ENCODE measurements around the gene LGSN. TPM values are rescaled to one million over a fixed set of nuclear protein-coding genes. Genes with fewer than 3 reads are reported as not detected.

LGSN gene
- total and polyA plus RNA-seq, 2 of the 13 experiments (the other 11 are each of a cell fraction or from before 2014, with no cell fraction given): 0.13 to 0.63 TPM

DNA sequence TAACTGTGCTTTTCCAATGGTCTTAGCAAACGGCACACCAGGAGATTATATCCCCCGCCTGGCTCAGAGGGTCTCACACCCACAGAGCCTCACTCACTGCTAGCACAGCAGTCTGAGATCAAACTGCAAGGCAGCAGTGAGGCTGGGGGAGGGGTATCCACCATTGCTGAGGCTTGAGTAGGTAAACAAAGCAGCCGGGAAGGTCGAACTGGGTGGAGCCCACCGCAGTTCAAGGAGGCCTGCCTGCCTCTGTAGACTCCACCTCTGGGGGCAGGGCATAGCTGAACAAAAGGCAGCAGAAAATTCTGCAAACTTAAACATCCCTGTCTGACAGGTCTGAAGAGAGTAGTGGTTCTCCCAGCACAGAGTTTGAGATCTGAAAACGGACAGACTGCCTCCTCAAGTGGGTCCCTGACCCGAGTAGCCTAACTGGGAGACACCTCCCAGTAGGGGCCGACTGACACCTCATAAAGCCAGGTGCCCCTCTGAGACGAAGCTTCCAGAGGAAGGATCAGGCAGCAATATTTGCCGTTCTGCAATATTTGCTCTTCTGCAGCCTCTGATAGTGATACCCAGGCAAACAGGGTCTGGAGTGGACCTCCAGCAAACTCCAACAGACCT is 42.8 kb upstream of the LGSN start (continued):
- TF ChIP-seq, protein P1, sequence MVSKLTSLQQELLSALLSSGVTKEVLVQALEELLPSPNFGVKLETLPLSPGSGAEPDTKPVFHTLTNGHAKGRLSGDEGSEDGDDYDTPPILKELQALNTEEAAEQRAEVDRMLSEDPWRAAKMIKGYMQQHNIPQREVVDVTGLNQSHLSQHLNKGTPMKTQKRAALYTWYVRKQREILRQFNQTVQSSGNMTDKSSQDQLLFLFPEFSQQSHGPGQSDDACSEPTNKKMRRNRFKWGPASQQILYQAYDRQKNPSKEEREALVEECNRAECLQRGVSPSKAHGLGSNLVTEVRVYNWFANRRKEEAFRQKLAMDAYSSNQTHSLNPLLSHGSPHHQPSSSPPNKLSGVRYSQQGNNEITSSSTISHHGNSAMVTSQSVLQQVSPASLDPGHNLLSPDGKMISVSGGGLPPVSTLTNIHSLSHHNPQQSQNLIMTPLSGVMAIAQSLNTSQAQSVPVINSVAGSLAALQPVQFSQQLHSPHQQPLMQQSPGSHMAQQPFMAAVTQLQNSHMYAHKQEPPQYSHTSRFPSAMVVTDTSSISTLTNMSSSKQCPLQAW (CRISPR knock-in tag; IDR thresholded peaks at IDR 0.05): 0 out of 2 replicates have a peak, but pooled peaks have one; percentile 53
- TF ChIP-seq WIZ (CRISPR knock-in tag; IDR thresholded peaks at IDR 0.05) (0 out of 2 replicates have a peak, but pooled peaks have one; percentile 10), ISL2 (CRISPR knock-in tag; IDR thresholded peaks at IDR 0.05) (0 out of 2 replicates have a peak, but pooled peaks have one; percentile 68), ZNF891 (CRISPR knock-in tag; IDR thresholded peaks at IDR 0.05) (0 out of 2 replicates have a peak, but pooled peaks have one; percentile 15), ZNF263 (CRISPR knock-in tag; IDR thresholded peaks at IDR 0.05) (0 out of 2 replicates have a peak, but pooled peaks have one; percentile 47), PHF8 (CRISPR knock-in tag; IDR thresholded peaks at IDR 0.05) (0 out of 2 replicates have a peak, but pooled peaks have one; percentile 22), ZNF337 (CRISPR knock-in tag; IDR thresholded peaks at IDR 0.05; ENCODE audit: borderline replicate concordance, low read depth) (peak; percentile 31; the same call in 1 of the 2 replicates), ZSCAN31 (CRISPR knock-in tag; IDR thresholded peaks at IDR 0.05; ENCODE audit: low read depth) (0 out of 2 replicates have a peak, but pooled peaks have one; percentile 24), ZNF777 (CRISPR knock-in tag; IDR thresholded peaks at IDR 0.05) (0 out of 2 replicates have a peak, but pooled peaks have one; percentile 16), MED13 (CRISPR knock-in tag; IDR thresholded peaks at IDR 0.05) (0 out of 2 replicates have a peak, but pooled peaks have one; percentile 52), GATAD2A (CRISPR knock-in tag; IDR thresholded peaks at IDR 0.05) (peak; percentile 77), ZNF644 (CRISPR knock-in tag; IDR thresholded peaks at IDR 0.05; ENCODE audit: low read depth) (0 out of 2 replicates have a peak, but pooled peaks have one; percentile 15), MIER2 (CRISPR knock-in tag; IDR thresholded peaks at IDR 0.05) (0 out of 2 replicates have a peak, but pooled peaks have one; percentile 19), ZNF772 (CRISPR knock-in tag; IDR thresholded peaks at IDR 0.05) (0 out of 2 replicates have a peak, but pooled peaks have one; percentile 26), TP53 (CRISPR knock-in tag; conservative IDR thresholded peaks at IDR 0.05) (0 out of 2 replicates have a peak, but pooled peaks have one; percentile 45)
- TF ChIP-seq, protein P2, sequence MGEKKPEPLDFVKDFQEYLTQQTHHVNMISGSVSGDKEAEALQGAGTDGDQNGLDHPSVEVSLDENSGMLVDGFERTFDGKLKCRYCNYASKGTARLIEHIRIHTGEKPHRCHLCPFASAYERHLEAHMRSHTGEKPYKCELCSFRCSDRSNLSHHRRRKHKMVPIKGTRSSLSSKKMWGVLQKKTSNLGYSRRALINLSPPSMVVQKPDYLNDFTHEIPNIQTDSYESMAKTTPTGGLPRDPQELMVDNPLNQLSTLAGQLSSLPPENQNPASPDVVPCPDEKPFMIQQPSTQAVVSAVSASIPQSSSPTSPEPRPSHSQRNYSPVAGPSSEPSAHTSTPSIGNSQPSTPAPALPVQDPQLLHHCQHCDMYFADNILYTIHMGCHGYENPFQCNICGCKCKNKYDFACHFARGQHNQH (CRISPR knock-in tag; IDR thresholded peaks at IDR 0.05): peak; percentile 59; the same call in 1 of the 2 replicates
- TF ChIP-seq, protein P3, sequence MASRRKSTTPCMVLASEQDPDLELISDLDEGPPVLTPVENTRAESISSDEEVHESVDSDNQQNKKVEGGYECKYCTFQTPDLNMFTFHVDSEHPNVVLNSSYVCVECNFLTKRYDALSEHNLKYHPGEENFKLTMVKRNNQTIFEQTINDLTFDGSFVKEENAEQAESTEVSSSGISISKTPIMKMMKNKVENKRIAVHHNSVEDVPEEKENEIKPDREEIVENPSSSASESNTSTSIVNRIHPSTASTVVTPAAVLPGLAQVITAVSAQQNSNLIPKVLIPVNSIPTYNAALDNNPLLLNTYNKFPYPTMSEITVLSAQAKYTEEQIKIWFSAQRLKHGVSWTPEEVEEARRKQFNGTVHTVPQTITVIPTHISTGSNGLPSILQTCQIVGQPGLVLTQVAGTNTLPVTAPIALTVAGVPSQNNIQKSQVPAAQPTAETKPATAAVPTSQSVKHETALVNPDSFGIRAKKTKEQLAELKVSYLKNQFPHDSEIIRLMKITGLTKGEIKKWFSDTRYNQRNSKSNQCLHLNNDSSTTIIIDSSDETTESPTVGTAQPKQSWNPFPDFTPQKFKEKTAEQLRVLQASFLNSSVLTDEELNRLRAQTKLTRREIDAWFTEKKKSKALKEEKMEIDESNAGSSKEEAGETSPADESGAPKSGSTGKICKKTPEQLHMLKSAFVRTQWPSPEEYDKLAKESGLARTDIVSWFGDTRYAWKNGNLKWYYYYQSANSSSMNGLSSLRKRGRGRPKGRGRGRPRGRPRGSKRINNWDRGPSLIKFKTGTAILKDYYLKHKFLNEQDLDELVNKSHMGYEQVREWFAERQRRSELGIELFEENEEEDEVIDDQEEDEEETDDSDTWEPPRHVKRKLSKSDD (CRISPR knock-in tag; IDR thresholded peaks at IDR 0.05; ENCODE audit: low read depth): peak; percentile 68; the same call in 1 of the 2 replicates
- TF ChIP-seq, protein P4, sequence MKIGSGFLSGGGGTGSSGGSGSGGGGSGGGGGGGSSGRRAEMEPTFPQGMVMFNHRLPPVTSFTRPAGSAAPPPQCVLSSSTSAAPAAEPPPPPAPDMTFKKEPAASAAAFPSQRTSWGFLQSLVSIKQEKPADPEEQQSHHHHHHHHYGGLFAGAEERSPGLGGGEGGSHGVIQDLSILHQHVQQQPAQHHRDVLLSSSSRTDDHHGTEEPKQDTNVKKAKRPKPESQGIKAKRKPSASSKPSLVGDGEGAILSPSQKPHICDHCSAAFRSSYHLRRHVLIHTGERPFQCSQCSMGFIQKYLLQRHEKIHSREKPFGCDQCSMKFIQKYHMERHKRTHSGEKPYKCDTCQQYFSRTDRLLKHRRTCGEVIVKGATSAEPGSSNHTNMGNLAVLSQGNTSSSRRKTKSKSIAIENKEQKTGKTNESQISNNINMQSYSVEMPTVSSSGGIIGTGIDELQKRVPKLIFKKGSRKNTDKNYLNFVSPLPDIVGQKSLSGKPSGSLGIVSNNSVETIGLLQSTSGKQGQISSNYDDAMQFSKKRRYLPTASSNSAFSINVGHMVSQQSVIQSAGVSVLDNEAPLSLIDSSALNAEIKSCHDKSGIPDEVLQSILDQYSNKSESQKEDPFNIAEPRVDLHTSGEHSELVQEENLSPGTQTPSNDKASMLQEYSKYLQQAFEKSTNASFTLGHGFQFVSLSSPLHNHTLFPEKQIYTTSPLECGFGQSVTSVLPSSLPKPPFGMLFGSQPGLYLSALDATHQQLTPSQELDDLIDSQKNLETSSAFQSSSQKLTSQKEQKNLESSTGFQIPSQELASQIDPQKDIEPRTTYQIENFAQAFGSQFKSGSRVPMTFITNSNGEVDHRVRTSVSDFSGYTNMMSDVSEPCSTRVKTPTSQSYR (CRISPR knock-in tag; IDR thresholded peaks at IDR 0.05; ENCODE audit: borderline replicate concordance): peak; percentile 93
- TF ChIP-seq, protein P5, sequence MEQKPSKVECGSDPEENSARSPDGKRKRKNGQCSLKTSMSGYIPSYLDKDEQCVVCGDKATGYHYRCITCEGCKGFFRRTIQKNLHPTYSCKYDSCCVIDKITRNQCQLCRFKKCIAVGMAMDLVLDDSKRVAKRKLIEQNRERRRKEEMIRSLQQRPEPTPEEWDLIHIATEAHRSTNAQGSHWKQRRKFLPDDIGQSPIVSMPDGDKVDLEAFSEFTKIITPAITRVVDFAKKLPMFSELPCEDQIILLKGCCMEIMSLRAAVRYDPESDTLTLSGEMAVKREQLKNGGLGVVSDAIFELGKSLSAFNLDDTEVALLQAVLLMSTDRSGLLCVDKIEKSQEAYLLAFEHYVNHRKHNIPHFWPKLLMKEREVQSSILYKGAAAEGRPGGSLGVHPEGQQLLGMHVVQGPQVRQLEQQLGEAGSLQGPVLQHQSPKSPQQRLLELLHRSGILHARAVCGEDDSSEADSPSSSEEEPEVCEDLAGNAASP (CRISPR knock-in tag; IDR thresholded peaks at IDR 0.05; ENCODE audit: borderline replicate concordance): peak; percentile 9; the same call in 1 of the 2 replicates

Measured in HepG2 (cell line).